HepG2 (cell line): ENCODE results near the gene MGAT2. TPM values are rescaled to one million over a fixed set of nuclear protein-coding genes. Genes with fewer than 3 reads are reported as not detected.
A peak's percentile ranks its signal among the peaks of the same experiment; 100 is the strongest.

ENCODE experiments used
- ARNT ChIP-seq: fragments of 450-650 bp; IDR thresholded peaks from 2 replicates; pipeline ENCODE4 v1.6.1; 2017
- CCAR2 ChIP-seq: fragments of 200-400 bp; formaldehyde crosslinking; optimal IDR thresholded peaks from 2 replicates; pipeline ENCODE3; 2018; ENCODE audit warnings: low read depth, mild to moderate bottlenecking, low read length, moderate library complexity
- FOXA1 ChIP-seq, 2 experiments: fragments of 450-650 bp in 1 of 2; sonication (generic) in 1 of 2; formaldehyde crosslinking in 1 of 2; IDR thresholded peaks; 2 replicates each; pipeline versions ENCODE4 v1.4.0 to v1.6.1; 2016 to 2020; ENCODE audit warnings: missing genetic modification reagents in 1 of 2
- HINFP ChIP-seq: sonication (generic); formaldehyde crosslinking; IDR thresholded peaks from 2 replicates; pipeline ENCODE4 v1.4.0; 2020; ENCODE audit warnings: low read depth, mild to moderate bottlenecking, missing genetic modification reagents
- ISL2 ChIP-seq: sonication (generic); formaldehyde crosslinking; IDR thresholded peaks from 2 replicates; pipeline ENCODE4 v1.5.0; 2020; ENCODE audit warnings: missing genetic modification reagents
- PRMT3 ChIP-seq: sonication (generic); formaldehyde crosslinking; IDR thresholded peaks from 2 replicates; pipeline ENCODE4 v1.8.1; 2022; ENCODE audit warnings: low read depth, mild to moderate bottlenecking, moderate library complexity, missing genetic modification reagents, borderline replicate concordance
- SMAD3 ChIP-seq: sonication (generic); formaldehyde crosslinking; IDR thresholded peaks from 2 replicates; pipeline ENCODE4 v1.4.0; 2020; ENCODE audit warnings: missing genetic modification reagents
- TBX3 ChIP-seq: fragments of 450-650 bp; IDR thresholded peaks from 2 replicates; pipeline ENCODE4 v1.6.1; 2017; ENCODE audit warnings: antibody characterized with exemption, mild to moderate bottlenecking, inconsistent platforms, borderline replicate concordance
- ZFAT ChIP-seq: sonication (generic); formaldehyde crosslinking; conservative IDR thresholded peaks from 2 replicates; pipeline ENCODE4 v1.8.1; 2023; ENCODE audit warnings: missing genetic modification reagents, inconsistent platforms
- ZNF207 ChIP-seq: fragments of 450-650 bp; IDR thresholded peaks from 2 replicates; pipeline ENCODE4 v1.6.1; 2016; ENCODE audit warnings: antibody characterized with exemption, borderline replicate concordance
- ZNF367 ChIP-seq: sonication (generic); formaldehyde crosslinking; IDR thresholded peaks from 2 replicates; pipeline ENCODE4 v1.4.0; 2020; ENCODE audit warnings: missing genetic modification reagents, borderline replicate concordance
- ZNF407 ChIP-seq: sonication (generic); formaldehyde crosslinking; IDR thresholded peaks from one replicate; pipeline ENCODE4 v1.5.1; 2020; ENCODE audit warnings: mild to moderate bottlenecking, missing genetic modification reagents; ENCODE audit errors: not compliant biosample characterization
- ZNF788 ChIP-seq: sonication (generic); formaldehyde crosslinking; IDR thresholded peaks from 2 replicates; pipeline ENCODE4 v1.5.0; 2020; ENCODE audit warnings: mild to moderate bottlenecking, missing genetic modification reagents, borderline replicate concordance
- ZNF839 ChIP-seq: sonication (generic); formaldehyde crosslinking; IDR thresholded peaks from 2 replicates; pipeline ENCODE4 v1.4.0; 2020; ENCODE audit warnings: missing genetic modification reagents, mild to moderate bottlenecking, borderline replicate concordance
- polyA plus RNA-seq, 8 experiments: library from polyadenylated mRNA; depleted of rRNA in 3 of 8; stranded (reverse) in 7 of 8; unstranded in 1 of 8; fragments of >200 nt; fragmentation: Illumina TruSeq in 4 of 8; extraction: Trizol in 4 of 8; gene quantifications; 2 replicates each; pipeline versions ENCODE4 v1.2.1 to v1.2.3, GENCODE V29; 2011 to 2016; ENCODE audit warnings: low read depth in 4 of 8, missing spikeins in 1 of 8, mixed read lengths in 1 of 8; ENCODE audit not compliant: insufficient read depth in 1 of 8
- total RNA-seq, 5 experiments: library from RNA; depleted of rRNA; stranded (reverse); fragments of >200 nt; fragmentation: Illumina TruSeq; extraction: Trizol; gene quantifications; 2 replicates each; pipeline ENCODE4 v1.2.3, GENCODE V29; 2016; ENCODE audit warnings: low read depth in 1 of 5
- TF ChIP-seq, protein P1 (sequence below): sonication (generic); formaldehyde crosslinking; IDR thresholded peaks from 2 replicates; pipeline ENCODE4 v1.8.0; 2022; ENCODE audit warnings: missing genetic modification reagents, low read depth, mild to moderate bottlenecking, borderline replicate concordance
- TF ChIP-seq, protein P2 (sequence below): sonication (generic); formaldehyde crosslinking; IDR thresholded peaks from 2 replicates; pipeline ENCODE4 v1.5.0; 2020; ENCODE audit warnings: mild to moderate bottlenecking, missing genetic modification reagents, borderline replicate concordance

MGAT2 gene
- total and polyA plus RNA-seq, 2 of the 13 experiments (the other 11 are each of a cell fraction or from before 2014, with no cell fraction given): 12.9 to 51.9 TPM

DNA sequence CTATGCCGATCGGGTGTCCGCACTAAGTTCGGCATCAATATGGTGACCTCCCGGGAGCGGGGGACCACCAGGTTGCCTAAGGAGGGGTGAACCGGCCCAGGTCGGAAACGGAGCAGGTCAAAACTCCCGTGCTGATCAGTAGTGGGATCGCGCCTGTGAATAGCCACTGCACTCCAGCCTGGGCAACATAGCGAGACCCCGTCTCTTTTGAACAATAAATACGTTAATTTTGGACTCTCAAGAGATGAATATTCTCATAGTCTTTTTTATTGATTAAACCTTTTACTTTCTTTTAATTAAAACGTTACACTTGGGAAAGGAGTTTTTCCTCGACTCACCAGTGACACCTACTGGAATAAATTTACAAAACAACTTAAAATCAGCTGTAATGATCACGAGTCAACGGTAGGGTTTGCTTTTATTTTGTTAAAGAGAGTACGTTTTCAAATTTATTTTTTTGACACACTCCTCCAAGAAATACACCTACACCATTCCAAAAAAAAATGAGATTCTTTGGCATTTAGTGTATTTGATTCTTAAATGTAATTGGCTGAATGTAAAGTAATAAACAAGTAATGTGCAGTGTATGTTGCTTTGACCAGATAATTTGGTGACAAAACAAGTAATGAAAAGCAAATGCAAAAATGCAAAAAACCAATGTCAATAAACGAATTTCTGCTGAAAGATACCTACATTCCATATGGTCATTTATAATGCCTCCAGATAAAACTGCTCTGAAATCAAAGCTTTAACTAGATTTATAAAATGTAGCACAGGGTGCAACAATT lies 33.7 kb upstream of the MGAT2 start (continued):
- TF ChIP-seq SMAD3 (0 out of 2 replicates have a peak, but pooled peaks have one; percentile 9), HINFP (CRISPR knock-in tag) (no peak), ISL2 (CRISPR knock-in tag) (0 out of 2 replicates have a peak, but pooled peaks have one; percentile 62), CCAR2 (no peak), TBX3 (no peak), ZNF207 (no peak), FOXA1 (IDR thresholded peaks at IDR 0.05) (no peak), FOXA1 (CRISPR knock-in tag; IDR thresholded peaks at IDR 0.05) (no peak), ZNF788 (CRISPR knock-in tag) (no peak), ZFAT (CRISPR knock-in tag) (no peak), ZNF407 (CRISPR knock-in tag) (no peak), ARNT (no peak), PRMT3 (CRISPR knock-in tag) (no peak), ZNF367 (no peak), ZNF839 (CRISPR knock-in tag) (no peak)
- TF ChIP-seq, protein P1, sequence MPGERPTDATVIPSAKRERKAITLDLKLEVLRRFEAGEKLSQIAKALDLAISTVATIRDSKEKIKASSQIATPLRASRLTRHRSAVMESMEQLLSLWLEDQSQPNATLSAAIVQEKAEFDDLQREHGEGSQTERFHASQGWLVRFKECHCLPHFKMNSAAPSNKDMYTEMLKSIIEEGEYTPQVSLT (CRISPR knock-in tag): no peak
- TF ChIP-seq, protein P2, sequence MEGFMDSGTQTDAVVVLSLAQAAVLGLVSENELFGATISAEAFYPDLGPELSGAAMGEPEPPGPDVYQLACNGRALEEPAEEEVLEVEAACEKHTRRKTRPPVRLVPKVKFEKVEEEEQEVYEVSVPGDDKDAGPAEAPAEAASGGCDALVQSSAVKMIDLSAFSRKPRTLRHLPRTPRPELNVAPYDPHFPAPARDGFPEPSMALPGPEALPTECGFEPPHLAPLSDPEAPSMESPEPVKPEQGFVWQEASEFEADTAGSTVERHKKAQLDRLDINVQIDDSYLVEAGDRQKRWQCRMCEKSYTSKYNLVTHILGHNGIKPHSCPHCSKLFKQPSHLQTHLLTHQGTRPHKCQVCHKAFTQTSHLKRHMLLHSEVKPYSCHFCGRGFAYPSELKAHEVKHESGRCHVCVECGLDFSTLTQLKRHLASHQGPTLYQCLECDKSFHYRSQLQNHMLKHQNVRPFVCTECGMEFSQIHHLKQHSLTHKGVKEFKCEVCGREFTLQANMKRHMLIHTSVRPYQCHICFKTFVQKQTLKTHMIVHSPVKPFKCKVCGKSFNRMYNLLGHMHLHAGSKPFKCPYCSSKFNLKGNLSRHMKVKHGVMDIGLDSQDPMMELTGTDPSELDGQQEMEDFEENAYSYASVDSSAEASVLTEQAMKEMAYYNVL (CRISPR knock-in tag): no peak
